Loucy (cell line): ENCODE data around the gene ROPN1B.

Source experiments
- EZH2phosphoT487 ChIP-seq: fragments of 200-600 bp; IDR thresholded peaks from 2 replicates; pipeline ENCODE4 v1.6.1; 2018; ENCODE audit warnings: antibody characterized with exemption, mild to moderate bottlenecking, moderate library complexity, borderline replicate concordance
- TF ChIP-seq, protein P1 (sequence below): fragments of 200-600 bp; sonication (generic); conservative IDR thresholded peaks from 2 replicates; pipeline ENCODE4 v1.5.1; 2014; ENCODE audit warnings: mild to moderate bottlenecking, antibody characterized with exemption, low read length

- TF ChIP-seq, protein P1, sequence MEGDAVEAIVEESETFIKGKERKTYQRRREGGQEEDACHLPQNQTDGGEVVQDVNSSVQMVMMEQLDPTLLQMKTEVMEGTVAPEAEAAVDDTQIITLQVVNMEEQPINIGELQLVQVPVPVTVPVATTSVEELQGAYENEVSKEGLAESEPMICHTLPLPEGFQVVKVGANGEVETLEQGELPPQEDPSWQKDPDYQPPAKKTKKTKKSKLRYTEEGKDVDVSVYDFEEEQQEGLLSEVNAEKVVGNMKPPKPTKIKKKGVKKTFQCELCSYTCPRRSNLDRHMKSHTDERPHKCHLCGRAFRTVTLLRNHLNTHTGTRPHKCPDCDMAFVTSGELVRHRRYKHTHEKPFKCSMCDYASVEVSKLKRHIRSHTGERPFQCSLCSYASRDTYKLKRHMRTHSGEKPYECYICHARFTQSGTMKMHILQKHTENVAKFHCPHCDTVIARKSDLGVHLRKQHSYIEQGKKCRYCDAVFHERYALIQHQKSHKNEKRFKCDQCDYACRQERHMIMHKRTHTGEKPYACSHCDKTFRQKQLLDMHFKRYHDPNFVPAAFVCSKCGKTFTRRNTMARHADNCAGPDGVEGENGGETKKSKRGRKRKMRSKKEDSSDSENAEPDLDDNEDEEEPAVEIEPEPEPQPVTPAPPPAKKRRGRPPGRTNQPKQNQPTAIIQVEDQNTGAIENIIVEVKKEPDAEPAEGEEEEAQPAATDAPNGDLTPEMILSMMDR, result no peak
- TF ChIP-seq EZH2phosphoT487, result no peak
Measured at GRCh38 chr3:126030455-126030854, 61.5 kb downstream of the ROPN1B start.
